Caco-2 (cell line): ENCODE measurements around the gene CD40. TPM values are rescaled to one million over a fixed set of nuclear protein-coding genes. Genes with fewer than 3 reads are reported as not detected.

Experiments
- BruUV-seq: library from RNA; stranded (reverse); fragments of 400-500 nt; replicated peaks from 2 replicates; lab custom pipeline; 2021; lab: Mats Ljungman, UMichigan
- CTCF ChIA-PET: fragments of 300-600 bp; sonication (Branson Sonifier 250); formaldehyde crosslinking; loops from one replicate; lab custom pipeline; 2022; ENCODE audit warnings: antibody characterized with exemption; lab: Charles Lee
- POLR2A ChIA-PET: fragments of 300-600 bp; sonication (Branson Sonifier 250); formaldehyde crosslinking; loops from one replicate; lab custom pipeline; 2022; ENCODE audit warnings: antibody characterized with exemption; lab: Charles Lee
- DNase-seq, 2 experiments: peaks; one replicate each; pipeline versions ENCODE4 v3.0.0 to v3.0.0-alpha.2; 2020 to 2022
- H3K27me3 ChIP-seq: replicated peaks from 2 replicates; pipeline ENCODE4 v1.6.0; 2011; ENCODE audit warnings: low read length; ENCODE audit not compliant: control insufficient read depth, insufficient read depth
- H3K36me3 ChIP-seq: 2 replicates; pipeline ENCODE4 v1.5.1; 2011; ENCODE audit warnings: low read length; ENCODE audit not compliant: control insufficient read depth, insufficient read depth
- H3K4me1 ChIP-seq: fragments of 250-450 bp; sonication (Bioruptor Pico); 2 replicates; pipeline ENCODE4 v1.5.1; 2020; ENCODE audit warnings: mild to moderate bottlenecking
- H3K4me3 ChIP-seq: 2 replicates; pipeline ENCODE4 v1.5.1; 2011; ENCODE audit warnings: low read depth, mild to moderate bottlenecking, control low read depth, low read length
- H3K9me3 ChIP-seq: fragments of 250-450 bp; sonication (Bioruptor Pico); 2 replicates; pipeline ENCODE4 v1.5.1; 2020; ENCODE audit warnings: mild to moderate bottlenecking, moderate library complexity
- H3K27ac Mint-ChIP-seq: one replicate; pipeline ENCODE4 v1.8.0; 2022; ENCODE audit warnings: mixed read lengths; ENCODE audit not compliant: unreplicated experiment
- H3K27me3 Mint-ChIP-seq: one replicate; pipeline ENCODE4 v1.8.0; 2022; ENCODE audit warnings: mixed read lengths; ENCODE audit not compliant: insufficient read depth, unreplicated experiment
- H3K36me3 Mint-ChIP-seq: one replicate; pipeline ENCODE4 v1.8.0; 2022; ENCODE audit warnings: mild to moderate bottlenecking, mixed read lengths; ENCODE audit not compliant: insufficient read depth, unreplicated experiment
- H3K4me1 Mint-ChIP-seq: one replicate; pipeline ENCODE4 v1.8.0; 2022; ENCODE audit warnings: low read depth, mixed read lengths; ENCODE audit not compliant: unreplicated experiment
- H3K4me3 Mint-ChIP-seq: one replicate; pipeline ENCODE4 v1.8.0; 2022; ENCODE audit warnings: mild to moderate bottlenecking, moderate library complexity, mixed read lengths; ENCODE audit not compliant: unreplicated experiment
- H3K9me3 Mint-ChIP-seq: one replicate; pipeline ENCODE4 v1.8.0; 2022; ENCODE audit warnings: mixed read lengths; ENCODE audit not compliant: unreplicated experiment
- intact Hi-C: fragments of 100-400 bp; cut with micrococcal nuclease; formaldehyde crosslinking; loops from one replicate; pipeline ENCODE4 v1.10.0; 2022; ENCODE audit not compliant: unreplicated experiment
- total RNA-seq: library from RNA; stranded (reverse); gene quantifications from 2 replicates; pipeline ENCODE4 v1.2.3, GENCODE V29; 2022
- TF ChIP-seq, protein P1 (sequence below), 2 experiments: fragments of 200-600 bp in 1 of 2; IDR thresholded peaks; 1 replicate in 1 of 2; 2 replicates in 1 of 2; pipeline versions ENCODE4 v1.5.1 to v1.8.0; 2011 to 2022; ENCODE audit warnings: antibody characterized with exemption in 1 of 2, control low read depth in 1 of 2, inconsistent platforms in 1 of 2, low read depth in 1 of 2, low read length in 1 of 2, mild to moderate bottlenecking in 1 of 2, moderate library complexity in 1 of 2; ENCODE audit not compliant: insufficient read depth in 1 of 2, severe bottlenecking in 1 of 2, unreplicated experiment in 1 of 2

CD40 gene
- total RNA-seq, 1 experiment from 2014 or later = not detected

DNA sequence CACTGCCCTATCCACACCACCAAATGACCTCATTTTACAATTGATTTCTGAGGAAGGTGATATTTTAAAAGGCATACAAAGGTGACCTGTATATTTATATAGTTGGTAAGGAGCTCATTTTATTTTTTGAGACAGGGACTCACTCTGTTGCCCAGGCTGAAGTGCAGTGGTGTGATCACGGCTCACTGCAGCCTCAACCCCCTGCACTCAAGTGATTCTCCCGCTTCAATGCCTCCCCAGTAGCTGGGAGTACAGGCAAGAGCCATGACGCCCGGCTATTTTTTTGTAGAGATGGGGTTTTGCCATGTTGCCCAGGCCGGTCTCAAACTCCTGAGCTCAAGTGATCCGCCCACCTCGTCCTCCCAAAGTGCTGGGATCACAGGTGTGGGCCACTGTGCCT, 41.3 kb upstream of the CD40 start:
- H3K27me3 ChIP-seq = no peaks in the 10 kb centered on the region
- no peak overlapping the region for H3K27ac Mint-ChIP-seq

DNA sequence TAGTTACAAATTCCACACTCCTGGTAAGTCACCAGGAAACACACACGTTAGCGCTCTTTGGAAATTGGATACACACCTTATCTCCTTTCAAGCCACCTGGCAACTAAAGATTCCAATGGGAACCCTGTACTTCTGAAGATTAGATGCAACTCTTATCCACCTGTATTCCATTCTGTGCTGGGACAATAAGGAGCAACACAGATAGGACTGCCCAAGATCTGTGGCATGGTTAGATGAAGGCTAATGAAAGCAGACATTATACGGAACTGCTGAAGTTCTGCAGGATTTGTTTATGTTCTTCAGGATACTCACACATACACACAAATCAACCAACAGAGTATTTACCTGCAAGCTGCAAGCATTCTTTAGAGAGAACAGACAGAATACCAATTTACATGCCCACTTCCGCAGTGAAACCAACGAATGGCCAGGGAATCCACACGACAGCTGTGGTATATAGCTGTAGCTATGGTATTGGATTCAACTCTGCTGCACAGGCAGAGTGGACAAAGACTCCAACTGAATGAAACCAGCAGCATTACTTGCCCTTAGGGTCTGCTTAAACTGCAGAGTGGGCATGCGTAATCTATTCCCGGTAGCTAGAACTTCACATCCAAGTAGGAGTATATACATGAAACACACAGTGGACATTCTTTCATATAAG, 40.3 kb upstream of the CD40 start:
- TF ChIP-seq, protein P1, sequence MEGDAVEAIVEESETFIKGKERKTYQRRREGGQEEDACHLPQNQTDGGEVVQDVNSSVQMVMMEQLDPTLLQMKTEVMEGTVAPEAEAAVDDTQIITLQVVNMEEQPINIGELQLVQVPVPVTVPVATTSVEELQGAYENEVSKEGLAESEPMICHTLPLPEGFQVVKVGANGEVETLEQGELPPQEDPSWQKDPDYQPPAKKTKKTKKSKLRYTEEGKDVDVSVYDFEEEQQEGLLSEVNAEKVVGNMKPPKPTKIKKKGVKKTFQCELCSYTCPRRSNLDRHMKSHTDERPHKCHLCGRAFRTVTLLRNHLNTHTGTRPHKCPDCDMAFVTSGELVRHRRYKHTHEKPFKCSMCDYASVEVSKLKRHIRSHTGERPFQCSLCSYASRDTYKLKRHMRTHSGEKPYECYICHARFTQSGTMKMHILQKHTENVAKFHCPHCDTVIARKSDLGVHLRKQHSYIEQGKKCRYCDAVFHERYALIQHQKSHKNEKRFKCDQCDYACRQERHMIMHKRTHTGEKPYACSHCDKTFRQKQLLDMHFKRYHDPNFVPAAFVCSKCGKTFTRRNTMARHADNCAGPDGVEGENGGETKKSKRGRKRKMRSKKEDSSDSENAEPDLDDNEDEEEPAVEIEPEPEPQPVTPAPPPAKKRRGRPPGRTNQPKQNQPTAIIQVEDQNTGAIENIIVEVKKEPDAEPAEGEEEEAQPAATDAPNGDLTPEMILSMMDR (IDR thresholded peaks at IDR 0.05; ENCODE audit: insufficient read depth in 1 of 2, low read depth in 1 of 2, low read length in 1 of 2, severe bottlenecking in 1 of 2, unreplicated experiment in 1 of 2) = no peak
- Histone ChIP-seq H3K36me3 (peaks cover 5% of the 10 kb centered on the region; the same call in 1 of the 2 replicates), H3K4me3 (no peak overlapping the region), H3K27me3 (no peaks in the 10 kb centered on the region), H3K9me3 (no peaks in the 10 kb centered on the region), H3K4me1 (no peaks in the 10 kb centered on the region)
- ChIA-PET CTCF (no interaction called here), POLR2A (interaction anchor here (0.8 kb wide), 1 partner anchor 11 kb away, joined by 3 read pairs; no protein-coding TSS in a partner anchor)
- DNase-seq = no peak
- Mint-ChIP-seq H3K36me3 (peaks cover 20% of the 10 kb centered on the region), H3K9me3 (no peaks in the 10 kb centered on the region), H3K4me3 (no peak overlapping the region), H3K4me1 (no peaks in the 10 kb centered on the region), H3K27ac (no peak overlapping the region), H3K27me3 (no peaks in the 10 kb centered on the region)
- intact Hi-C loops = no loop called here
- BruUV-seq = no TSS peak

More for the DNA sequence above, 41.3 kb upstream of the CD40 start:
- intact Hi-C loops = no loop called here
- no peak overlapping the region for H3K4me3 ChIP-seq
- ChIA-PET CTCF (no interaction called here), POLR2A (no interaction called here)
- DNase-seq = no peak
- Mint-ChIP-seq H3K4me3 (no peak overlapping the region), H3K36me3 (peaks cover 20% of the 10 kb centered on the region), H3K4me1 (no peaks in the 10 kb centered on the region), H3K9me3 (no peaks in the 10 kb centered on the region), H3K27me3 (no peaks in the 10 kb centered on the region)
- peaks cover 5% of the 10 kb centered on the region; the same call in 1 of the 2 replicates for H3K36me3 ChIP-seq
- no peaks in the 10 kb centered on the region for H3K9me3 ChIP-seq
- no TSS peak for BruUV-seq
- no peaks in the 10 kb centered on the region for H3K4me1 ChIP-seq
- TF ChIP-seq, protein P1 (IDR thresholded peaks at IDR 0.05; ENCODE audit: insufficient read depth in 1 of 2, low read depth in 1 of 2, low read length in 1 of 2, severe bottlenecking in 1 of 2, unreplicated experiment in 1 of 2) = no peak

DNA sequence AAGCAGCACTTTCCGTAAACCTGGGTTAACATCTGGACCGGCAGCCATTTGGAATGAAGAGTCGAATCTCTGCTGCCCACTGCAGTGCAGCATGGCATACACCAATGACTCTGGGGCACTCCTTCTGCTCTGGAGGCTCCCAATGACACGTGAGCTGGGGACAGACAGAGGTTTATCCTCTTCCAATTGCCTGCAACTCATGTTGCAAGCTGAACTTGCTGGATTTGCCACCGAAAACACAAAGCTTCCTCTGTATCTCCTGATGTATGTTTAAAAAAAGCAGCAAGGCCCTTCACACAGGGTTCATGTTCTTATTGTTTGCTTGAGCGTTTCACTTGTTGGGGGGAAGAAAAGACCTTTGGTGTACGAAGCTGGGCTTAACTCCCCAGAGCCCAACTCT, 39.2 kb upstream of the CD40 start:
- Mint-ChIP-seq H3K4me1 (no peaks in the 10 kb centered on the region), H3K27me3 (no peaks in the 10 kb centered on the region)

More for the DNA sequence above, 39.2 kb upstream of the CD40 start:
- H3K9me3 Mint-ChIP-seq = no peaks in the 10 kb centered on the region
- no peak overlapping the region for H3K4me3 Mint-ChIP-seq
- no peak overlapping the region for H3K4me3 ChIP-seq
- CTCF ChIA-PET = interaction anchor here (0.5 to 1.5 kb wide), 3 partner anchors 56 to 92 kb away, joined by 3 read pairs; no protein-coding TSS in a partner anchor
- intact Hi-C loops = no loop called here
- H3K9me3 ChIP-seq = no peaks in the 10 kb centered on the region
- no peak for DNase-seq
- H3K36me3 Mint-ChIP-seq = peaks cover 17% of the 10 kb centered on the region
- TF ChIP-seq, protein P1 (IDR thresholded peaks at IDR 0.05; ENCODE audit: insufficient read depth in 1 of 2, low read depth in 1 of 2, low read length in 1 of 2, severe bottlenecking in 1 of 2, unreplicated experiment in 1 of 2) = no peak
- BruUV-seq = no TSS peak
- peaks cover 5% of the 10 kb centered on the region; the same call in 1 of the 2 replicates for H3K36me3 ChIP-seq
- POLR2A ChIA-PET = no interaction called here
- no peaks in the 10 kb centered on the region for H3K4me1 ChIP-seq
- H3K27me3 ChIP-seq = no peaks in the 10 kb centered on the region
- H3K27ac Mint-ChIP-seq = no peak overlapping the region
